ENCODE results near the gene GNAO1. TPM values are rescaled to one million over a fixed set of nuclear protein-coding genes. Genes with fewer than 3 reads are reported as not detected.

Gene GNAO1
- polyA plus RNA-seq, 1 experiment, result 10.8 TPM

DNA sequence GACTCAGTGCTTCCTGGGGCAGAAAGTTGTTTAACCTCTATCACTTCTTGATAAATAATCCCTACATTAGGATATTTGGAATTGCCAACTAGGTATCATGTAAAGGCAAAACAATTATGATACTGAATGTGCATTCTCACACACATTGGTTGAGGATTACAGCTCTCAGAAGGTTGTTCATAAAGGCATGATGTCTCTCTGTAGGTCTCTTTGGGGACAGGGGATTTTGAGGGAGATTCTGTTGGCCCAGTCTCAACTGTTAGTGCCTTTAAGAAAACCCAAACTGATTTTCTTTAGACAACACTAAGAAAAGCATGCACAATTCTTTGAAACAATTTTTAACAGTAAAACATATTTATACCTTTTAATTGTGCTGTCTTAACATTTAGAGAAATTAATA, 56.5 kb downstream of the GNAO1 start:
- POLR2A ChIA-PET, result no interaction called here
- no peak overlapping the region for H3K4me3 ChIP-seq (ENCODE audit: low read depth, low read length)
- CTCF ChIA-PET, result interaction anchor here (0.9 to 1.4 kb wide), 2 partner anchors 8 to 15 kb away, joined by 3 to 4 read pairs; no protein-coding TSS in a partner anchor

DNA sequence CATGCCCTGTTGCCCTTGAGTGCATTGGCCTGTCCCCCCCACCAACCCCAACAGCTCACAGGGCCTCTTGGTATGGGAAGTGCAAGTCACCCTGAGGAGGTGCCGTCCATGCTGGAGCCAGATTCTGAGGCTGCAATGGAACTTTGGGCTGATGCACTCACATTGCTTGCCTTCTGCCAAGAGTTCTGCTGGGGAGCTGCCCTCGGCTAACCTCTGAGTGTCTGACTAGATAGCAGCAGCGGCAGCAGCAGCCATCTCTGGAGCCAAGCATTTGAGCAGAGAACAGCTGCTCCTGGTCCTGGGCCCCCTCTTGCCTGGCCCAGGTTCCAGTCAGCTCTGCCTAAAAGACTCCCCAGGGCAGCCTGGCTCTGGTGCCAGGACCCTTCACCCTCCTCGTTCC, 61.5 kb downstream of the GNAO1 start:
- POLR2A ChIA-PET, result no interaction called here
- H3K36me3 ChIP-seq (ENCODE audit: control insufficient read depth, insufficient read depth, low read length), result no peaks in the 10 kb centered on the region; the same call in 1 of the 2 replicates
- H3K4me3 ChIP-seq (ENCODE audit: low read depth, low read length), result no peak overlapping the region
- CTCF ChIA-PET, result interaction anchor here (0.9 to 1.9 kb wide), 4 partner anchors 9 to 25 kb away, joined by 3 to 5 read pairs (median 4); no protein-coding TSS in a partner anchor
- no peak for DNase-seq (ENCODE audit: low read depth)
- no peaks in the 10 kb centered on the region; the same call in 1 of the 2 replicates for H3K27me3 ChIP-seq (ENCODE audit: control insufficient read depth, insufficient read depth, low read length)
- TF ChIP-seq, protein P1, sequence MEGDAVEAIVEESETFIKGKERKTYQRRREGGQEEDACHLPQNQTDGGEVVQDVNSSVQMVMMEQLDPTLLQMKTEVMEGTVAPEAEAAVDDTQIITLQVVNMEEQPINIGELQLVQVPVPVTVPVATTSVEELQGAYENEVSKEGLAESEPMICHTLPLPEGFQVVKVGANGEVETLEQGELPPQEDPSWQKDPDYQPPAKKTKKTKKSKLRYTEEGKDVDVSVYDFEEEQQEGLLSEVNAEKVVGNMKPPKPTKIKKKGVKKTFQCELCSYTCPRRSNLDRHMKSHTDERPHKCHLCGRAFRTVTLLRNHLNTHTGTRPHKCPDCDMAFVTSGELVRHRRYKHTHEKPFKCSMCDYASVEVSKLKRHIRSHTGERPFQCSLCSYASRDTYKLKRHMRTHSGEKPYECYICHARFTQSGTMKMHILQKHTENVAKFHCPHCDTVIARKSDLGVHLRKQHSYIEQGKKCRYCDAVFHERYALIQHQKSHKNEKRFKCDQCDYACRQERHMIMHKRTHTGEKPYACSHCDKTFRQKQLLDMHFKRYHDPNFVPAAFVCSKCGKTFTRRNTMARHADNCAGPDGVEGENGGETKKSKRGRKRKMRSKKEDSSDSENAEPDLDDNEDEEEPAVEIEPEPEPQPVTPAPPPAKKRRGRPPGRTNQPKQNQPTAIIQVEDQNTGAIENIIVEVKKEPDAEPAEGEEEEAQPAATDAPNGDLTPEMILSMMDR (IDR thresholded peaks at IDR 0.05; ENCODE audit: insufficient read depth, low read depth, low read length), result no peak

More for the DNA sequence above, 56.5 kb downstream of the GNAO1 start:
- no peaks in the 10 kb centered on the region for H3K36me3 ChIP-seq (ENCODE audit: control insufficient read depth, insufficient read depth, low read length)
- no peaks in the 10 kb centered on the region for H3K27me3 ChIP-seq (ENCODE audit: control insufficient read depth, insufficient read depth, low read length)
- TF ChIP-seq, protein P1 (IDR thresholded peaks at IDR 0.05; ENCODE audit: insufficient read depth, low read depth, low read length), result no peak
- no peak for DNase-seq (ENCODE audit: low read depth)

DNA sequence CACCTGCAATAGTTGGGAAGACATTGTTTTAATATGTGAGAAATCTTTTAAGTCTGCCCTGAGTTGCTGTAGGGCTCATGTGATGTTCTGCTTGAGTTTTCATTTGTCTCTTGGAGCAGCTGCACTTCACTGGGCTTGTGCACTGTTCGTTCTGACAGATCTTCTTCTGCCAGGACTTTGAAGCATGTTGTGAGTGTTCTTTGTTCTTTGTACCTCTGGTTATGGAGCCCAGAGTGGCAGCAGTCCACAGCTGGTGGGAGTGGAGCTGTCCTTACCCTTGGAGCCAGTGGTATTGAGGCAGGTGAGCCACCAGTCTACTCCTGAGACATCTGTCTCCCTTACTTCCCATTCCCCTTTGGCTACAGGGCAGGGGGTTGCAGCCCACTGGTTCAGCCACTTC, 64.6 kb downstream of the GNAO1 start:
- Histone ChIP-seq H3K4me3 (ENCODE audit: low read depth, low read length) (no peak overlapping the region), H3K27me3 (ENCODE audit: control insufficient read depth, insufficient read depth, low read length) (no peaks in the 10 kb centered on the region; the same call in 1 of the 2 replicates), H3K36me3 (ENCODE audit: control insufficient read depth, insufficient read depth, low read length) (no peaks in the 10 kb centered on the region; the same call in 1 of the 2 replicates)
- ChIA-PET POLR2A (no interaction called here), CTCF (interaction anchor here (1.0 kb wide), 1 partner anchor 10 kb away, joined by 3 read pairs; no protein-coding TSS in a partner anchor)
- no peak for DNase-seq (ENCODE audit: low read depth)
- TF ChIP-seq, protein P1 (IDR thresholded peaks at IDR 0.05; ENCODE audit: insufficient read depth, low read depth, low read length), result no peak

DNA sequence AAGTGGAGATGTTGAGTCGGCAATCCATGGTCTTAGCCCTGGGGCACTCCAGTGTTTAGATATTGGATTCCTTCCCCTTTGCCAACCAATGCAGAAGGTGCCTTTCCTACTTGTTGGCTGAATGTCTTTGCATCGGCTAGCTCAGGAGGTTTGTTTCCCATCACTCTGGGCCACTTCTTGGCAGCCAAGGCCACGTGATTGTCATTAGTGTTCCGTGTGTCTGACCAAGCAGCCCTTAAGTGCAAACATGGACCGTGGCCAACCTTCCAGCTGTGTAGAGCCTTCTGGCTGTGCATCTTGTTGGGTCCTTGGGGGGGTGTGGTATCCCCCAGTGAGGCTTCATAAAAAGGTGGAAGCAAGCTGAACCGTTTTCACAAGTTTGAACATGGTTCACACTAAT, 66.0 kb downstream of the GNAO1 start:
- no peak for DNase-seq (ENCODE audit: low read depth)
- Histone ChIP-seq H3K36me3 (ENCODE audit: control insufficient read depth, insufficient read depth, low read length) (no peaks in the 10 kb centered on the region; the same call in 1 of the 2 replicates), H3K4me3 (ENCODE audit: low read depth, low read length) (no peak overlapping the region), H3K27me3 (ENCODE audit: control insufficient read depth, insufficient read depth, low read length) (no peaks in the 10 kb centered on the region; the same call in 1 of the 2 replicates)
- CTCF ChIA-PET, result interaction anchor here (1.2 kb wide), 1 partner anchor 12 kb away, joined by 3 read pairs; no protein-coding TSS in a partner anchor
- POLR2A ChIA-PET, result no interaction called here
- TF ChIP-seq, protein P1 (IDR thresholded peaks at IDR 0.05; ENCODE audit: insufficient read depth, low read depth, low read length), result no peak

DNA sequence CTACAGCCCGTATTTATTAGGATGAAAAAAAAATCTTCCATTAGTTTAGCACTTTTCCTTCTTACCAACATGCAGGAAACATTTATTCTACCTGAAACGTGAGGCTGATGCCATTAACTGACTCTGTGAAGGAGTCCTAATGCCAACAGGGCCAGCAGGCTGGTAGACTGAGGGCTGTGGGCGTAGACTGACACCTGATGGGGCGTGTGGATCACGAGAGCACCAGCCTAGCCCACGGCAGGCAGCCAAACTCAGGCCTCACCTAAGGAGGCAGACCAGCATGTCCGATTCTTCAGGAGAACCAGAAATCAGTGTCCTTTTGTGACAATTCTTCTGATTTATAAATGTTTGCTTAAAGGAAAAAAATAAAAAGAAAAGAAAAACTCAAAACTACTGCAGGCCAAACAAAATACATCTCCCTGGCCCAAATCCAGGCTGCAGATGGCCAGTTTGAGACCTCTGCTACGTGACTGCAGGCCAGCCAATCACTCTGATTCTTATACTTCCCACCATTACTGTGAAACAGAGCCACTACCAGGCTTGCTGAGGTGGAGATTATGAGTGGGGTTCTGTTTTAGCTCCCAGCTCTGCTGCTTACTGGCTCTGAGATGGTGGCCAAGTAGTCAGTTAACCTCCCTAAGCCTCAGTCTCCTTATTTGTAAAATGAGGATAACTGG, 66.5 kb downstream of the GNAO1 start:
- ChIA-PET CTCF (no interaction called here), POLR2A (no interaction called here)
- no peak for DNase-seq (ENCODE audit: low read depth)
- TF ChIP-seq, protein P1 (IDR thresholded peaks at IDR 0.05; ENCODE audit: insufficient read depth, low read depth, low read length), result no peak
- H3K4me3 ChIP-seq (ENCODE audit: low read depth, low read length), result no peak overlapping the region
- H3K27me3 ChIP-seq (ENCODE audit: control insufficient read depth, insufficient read depth, low read length), result no peaks in the 10 kb centered on the region; the same call in 1 of the 2 replicates
- no peaks in the 10 kb centered on the region; the same call in 1 of the 2 replicates for H3K36me3 ChIP-seq (ENCODE audit: control insufficient read depth, insufficient read depth, low read length)

All from BJ (cell line).